ENCODE results near the gene PPP4R3A.

PPP4R3A gene

DNA sequence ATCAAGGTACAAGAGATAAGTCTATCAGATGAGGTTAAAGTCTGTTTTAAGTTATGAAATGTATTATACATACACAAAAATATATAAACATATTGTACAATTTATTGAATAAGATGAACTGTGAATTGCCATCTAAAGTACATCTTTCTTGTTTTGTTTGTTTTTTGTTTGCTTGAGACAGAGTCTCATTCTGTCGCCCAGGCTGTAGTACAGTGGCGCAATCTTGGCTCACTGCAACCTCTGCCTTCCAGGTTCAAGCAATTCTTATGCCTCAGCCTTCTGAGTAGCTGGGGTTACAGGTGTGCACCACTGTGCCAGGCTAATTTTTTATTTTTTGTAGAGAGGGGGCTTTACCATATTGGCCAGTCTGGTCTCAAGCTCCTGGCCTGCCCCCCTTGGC is 10.0 kb upstream of the PPP4R3A start:
- no peaks in the 10 kb centered on the region for H3K4me1 ChIP-seq (ENCODE audit: control insufficient read depth, insufficient read depth, low read length)
- H3K27me3 ChIP-seq (ENCODE audit: control insufficient read depth, insufficient read depth, low read length) = peaks cover 6% of the 10 kb centered on the region
- no peak overlapping the region for H3K9ac ChIP-seq (ENCODE audit: low read depth, low read length)
- no peaks in the 10 kb centered on the region for H3K36me3 ChIP-seq (ENCODE audit: insufficient read depth, low read length)
- no peaks in the 10 kb centered on the region for H3K9me3 ChIP-seq (replicated peaks; ENCODE audit: low read length)
- H3K4me3 ChIP-seq (ENCODE audit: low read length) = no peak overlapping the region
- H3K4me2 ChIP-seq (ENCODE audit: low read length) = no peak overlapping the region

DNA sequence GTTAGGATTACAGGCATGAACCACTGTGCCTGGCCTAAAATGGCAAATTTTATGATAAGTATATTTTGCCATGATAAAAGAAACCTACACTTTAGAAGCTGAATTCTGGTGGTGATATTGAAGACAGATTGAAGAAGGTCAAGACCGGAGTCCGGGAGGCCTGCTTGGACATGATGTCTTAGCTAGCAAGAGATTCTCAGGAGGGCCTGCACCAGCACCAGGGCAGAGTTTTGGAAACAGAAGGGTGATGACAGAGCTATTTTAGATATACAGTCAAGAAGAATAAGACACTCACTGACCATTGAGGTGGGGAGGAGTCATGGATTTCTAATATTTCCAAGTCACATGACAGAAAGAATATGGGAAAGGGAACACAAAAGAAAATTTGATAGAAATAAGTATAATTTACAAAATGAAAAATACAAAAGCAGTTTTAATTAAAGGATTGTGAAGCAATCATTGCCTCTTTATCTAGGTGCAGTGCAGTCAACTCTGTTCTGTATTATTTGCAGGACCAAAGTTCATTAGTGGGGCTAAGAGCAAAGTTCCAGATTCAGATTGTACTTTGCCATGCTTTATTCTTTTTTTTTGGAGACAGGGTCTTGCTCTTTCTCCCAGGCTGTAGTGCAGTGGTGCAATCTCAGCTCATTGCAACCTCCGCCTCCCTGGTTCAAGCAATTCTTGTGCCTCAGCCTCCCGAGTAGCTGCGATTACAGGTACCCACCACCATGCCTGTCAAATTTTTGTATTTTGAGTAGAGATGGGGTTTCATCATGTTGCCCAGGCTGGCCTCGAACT is 9.3 kb upstream of the PPP4R3A start:
- Histone ChIP-seq H3K27me3 (ENCODE audit: control insufficient read depth, insufficient read depth, low read length) (peaks cover 6% of the 10 kb centered on the region), H3K36me3 (ENCODE audit: insufficient read depth, low read length) (no peaks in the 10 kb centered on the region), H3K9ac (ENCODE audit: low read depth, low read length) (no peak overlapping the region), H3K4me1 (ENCODE audit: control insufficient read depth, insufficient read depth, low read length) (no peaks in the 10 kb centered on the region), H3K9me3 (replicated peaks; ENCODE audit: low read length) (no peaks in the 10 kb centered on the region), H3K4me3 (ENCODE audit: low read length) (no peak overlapping the region), H3K4me2 (ENCODE audit: low read length) (no peak overlapping the region)

DNA sequence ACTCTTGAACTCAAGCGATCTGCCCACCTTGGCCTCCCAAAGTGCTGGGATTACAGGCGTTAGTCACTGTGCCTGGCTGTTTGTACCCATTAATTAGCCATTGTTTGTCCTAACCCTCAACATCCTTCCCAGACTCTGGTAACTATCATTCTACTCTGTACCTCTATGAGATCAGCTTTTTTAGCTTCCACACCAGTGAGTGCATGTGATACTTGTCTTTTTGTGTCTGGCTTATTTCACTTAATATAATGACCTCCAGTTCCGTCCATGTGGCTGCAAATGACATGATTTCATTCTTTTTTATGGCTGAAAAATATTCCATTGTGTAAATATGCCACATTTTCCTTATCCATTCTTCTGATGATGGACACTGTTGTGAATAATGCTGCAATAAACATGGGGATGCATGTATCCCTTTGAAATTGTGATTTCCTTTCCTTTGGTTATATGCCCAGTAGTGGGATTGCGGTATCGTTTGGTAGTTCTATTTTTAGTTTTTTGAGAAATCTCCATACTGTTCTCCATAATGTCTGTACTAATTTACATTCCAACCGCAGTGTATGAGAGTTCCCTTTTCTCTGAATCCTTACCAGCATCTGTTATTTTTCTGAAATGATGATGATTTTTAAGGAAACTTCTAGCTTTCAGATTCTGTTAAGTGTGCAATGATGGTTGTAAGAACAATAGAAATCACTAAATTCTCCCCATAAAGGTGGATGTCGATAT is 6.7 kb upstream of the PPP4R3A start:
- Histone ChIP-seq H3K4me2 (ENCODE audit: low read length) (no peak overlapping the region), H3K4me1 (ENCODE audit: control insufficient read depth, insufficient read depth, low read length) (no peaks in the 10 kb centered on the region), H3K4me3 (ENCODE audit: low read length) (no peak overlapping the region), H3K9me3 (replicated peaks; ENCODE audit: low read length) (no peaks in the 10 kb centered on the region), H3K36me3 (ENCODE audit: insufficient read depth, low read length) (no peaks in the 10 kb centered on the region), H3K9ac (ENCODE audit: low read depth, low read length) (no peak overlapping the region), H3K27me3 (ENCODE audit: control insufficient read depth, insufficient read depth, low read length) (peaks cover 9% of the 10 kb centered on the region)

DNA sequence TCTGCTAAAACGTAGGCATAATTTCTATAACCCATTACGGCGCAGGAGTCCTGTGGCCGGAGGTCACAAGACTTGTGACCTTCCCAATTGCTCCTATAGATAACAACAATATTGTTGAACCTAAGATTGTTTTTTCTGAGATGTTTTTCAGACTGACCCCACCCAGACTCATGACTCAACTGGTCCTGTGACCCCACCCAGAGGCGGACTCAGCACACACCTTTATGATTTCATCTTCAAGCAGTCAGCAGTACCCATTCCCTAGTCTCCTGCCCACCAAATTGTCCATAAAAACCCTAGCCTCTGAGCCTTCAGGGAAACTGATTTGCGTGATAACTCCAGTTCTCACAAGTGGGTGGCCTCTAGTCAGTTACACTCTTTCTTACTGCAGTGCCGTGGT is 5.9 kb upstream of the PPP4R3A start:
- no peaks in the 10 kb centered on the region for H3K36me3 ChIP-seq (ENCODE audit: insufficient read depth, low read length)
- H3K4me3 ChIP-seq (ENCODE audit: low read length) = no peak overlapping the region
- no peaks in the 10 kb centered on the region for H3K4me1 ChIP-seq (ENCODE audit: control insufficient read depth, insufficient read depth, low read length)
- H3K9me3 ChIP-seq (replicated peaks; ENCODE audit: low read length) = no peaks in the 10 kb centered on the region
- H3K9ac ChIP-seq (ENCODE audit: low read depth, low read length) = no peak overlapping the region
- H3K4me2 ChIP-seq (ENCODE audit: low read length) = no peak overlapping the region
- peaks cover 9% of the 10 kb centered on the region for H3K27me3 ChIP-seq (ENCODE audit: control insufficient read depth, insufficient read depth, low read length)

DNA sequence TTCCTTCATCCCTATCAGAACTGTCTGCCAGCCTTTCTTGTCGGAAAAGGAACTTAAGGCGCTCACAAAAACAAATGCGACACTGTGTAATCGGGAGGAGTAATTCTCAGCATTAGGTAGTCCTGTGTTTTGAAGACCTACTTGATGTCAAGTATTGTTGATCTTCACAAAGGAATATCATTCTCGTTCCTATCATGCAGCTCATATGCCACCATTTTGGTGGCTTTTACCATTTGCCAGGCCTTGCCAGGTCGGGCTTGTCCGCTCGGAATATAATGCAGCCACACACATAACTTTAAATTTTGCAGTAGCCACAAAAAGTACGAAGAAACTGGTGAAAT is 903 bp upstream of the PPP4R3A start:
- Histone ChIP-seq H3K4me1 (ENCODE audit: control insufficient read depth, insufficient read depth, low read length) (no peaks in the 10 kb centered on the region), H3K4me2 (ENCODE audit: low read length) (peak overlapping the region; percentile 84), H3K4me3 (ENCODE audit: low read length) (peak overlapping the region; percentile 87), H3K9me3 (replicated peaks; ENCODE audit: low read length) (no peaks in the 10 kb centered on the region), H3K9ac (ENCODE audit: low read depth, low read length) (peak overlapping the region; percentile 98), H3K36me3 (ENCODE audit: insufficient read depth, low read length) (peaks cover 5% of the 10 kb centered on the region), H3K27me3 (ENCODE audit: control insufficient read depth, insufficient read depth, low read length) (peaks cover 3% of the 10 kb centered on the region)

DNA sequence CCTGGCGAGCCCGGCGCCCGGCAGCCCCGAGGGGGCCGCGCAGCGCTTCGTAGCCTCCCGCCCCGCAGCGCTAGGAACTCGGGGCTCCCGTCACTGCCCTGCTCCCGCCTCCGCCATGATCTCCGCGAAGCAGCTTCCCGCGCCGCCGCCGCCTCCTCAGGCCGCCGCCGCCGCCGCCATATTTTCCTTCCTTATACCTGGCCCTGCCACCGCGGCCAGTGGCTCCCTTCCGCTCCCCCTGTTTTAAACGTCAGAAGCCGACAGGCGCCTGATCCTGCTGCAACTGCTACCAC is 286 bp downstream of the PPP4R3A start:
- Histone ChIP-seq H3K36me3 (ENCODE audit: insufficient read depth, low read length) (peaks cover 8% of the 10 kb centered on the region), H3K4me2 (ENCODE audit: low read length) (peak overlapping the region; percentile 84), H3K4me1 (ENCODE audit: control insufficient read depth, insufficient read depth, low read length) (no peaks in the 10 kb centered on the region), H3K9me3 (replicated peaks; ENCODE audit: low read length) (no peaks in the 10 kb centered on the region), H3K27me3 (ENCODE audit: control insufficient read depth, insufficient read depth, low read length) (peaks cover 3% of the 10 kb centered on the region), H3K9ac (ENCODE audit: low read depth, low read length) (peak overlapping the region; percentile 98), H3K4me3 (ENCODE audit: low read length) (peak overlapping the region; percentile 87)

DNA sequence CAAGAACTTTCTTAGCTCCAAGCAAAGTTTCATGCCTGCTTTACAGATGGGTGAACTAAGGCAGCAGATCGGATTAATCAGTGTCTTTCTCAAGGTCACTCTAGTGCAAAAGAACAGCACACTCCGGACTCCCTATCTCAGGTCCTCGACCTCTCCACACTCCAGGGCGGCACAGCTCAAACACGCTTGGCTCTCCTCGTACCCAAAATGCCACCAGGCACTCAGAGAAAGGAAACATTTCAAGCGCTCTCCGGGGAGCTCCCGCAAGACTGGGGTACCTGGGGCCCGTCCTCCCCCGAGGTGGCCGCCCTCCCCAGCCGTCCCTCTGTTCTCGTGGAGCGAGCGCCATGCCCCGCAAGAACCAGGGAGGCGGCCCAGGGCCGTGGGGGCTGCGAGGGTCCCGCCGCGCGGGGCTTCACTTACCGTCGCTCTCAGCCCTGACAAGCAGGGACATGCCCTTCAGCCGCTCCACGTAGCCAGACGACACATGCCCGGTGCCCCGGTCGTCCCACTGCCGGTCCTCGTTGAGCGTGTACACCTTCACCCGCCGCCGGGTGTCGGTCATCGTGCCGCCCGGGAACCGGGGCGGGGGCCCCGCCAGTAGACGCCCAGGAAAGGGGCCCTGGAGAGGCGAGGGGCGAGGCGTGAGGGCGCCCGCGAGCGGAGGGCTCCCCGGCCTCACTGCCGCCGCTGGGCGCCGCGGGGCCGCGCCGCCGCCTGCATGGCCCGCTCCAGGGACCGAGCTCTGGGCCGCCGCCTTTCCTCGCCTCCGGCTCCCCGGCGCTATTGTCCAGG is 830 bp downstream of the PPP4R3A start:
- Histone ChIP-seq H3K4me3 (ENCODE audit: low read length) (peak overlapping the region; percentile 87), H3K9me3 (replicated peaks; ENCODE audit: low read length) (no peaks in the 10 kb centered on the region), H3K4me1 (ENCODE audit: control insufficient read depth, insufficient read depth, low read length) (no peaks in the 10 kb centered on the region), H3K27me3 (ENCODE audit: control insufficient read depth, insufficient read depth, low read length) (peaks cover 2% of the 10 kb centered on the region), H3K9ac (ENCODE audit: low read depth, low read length) (peak overlapping the region; percentile 98), H3K36me3 (ENCODE audit: insufficient read depth, low read length) (peaks cover 12% of the 10 kb centered on the region), H3K4me2 (ENCODE audit: low read length) (peak overlapping the region; percentile 84)

DNA sequence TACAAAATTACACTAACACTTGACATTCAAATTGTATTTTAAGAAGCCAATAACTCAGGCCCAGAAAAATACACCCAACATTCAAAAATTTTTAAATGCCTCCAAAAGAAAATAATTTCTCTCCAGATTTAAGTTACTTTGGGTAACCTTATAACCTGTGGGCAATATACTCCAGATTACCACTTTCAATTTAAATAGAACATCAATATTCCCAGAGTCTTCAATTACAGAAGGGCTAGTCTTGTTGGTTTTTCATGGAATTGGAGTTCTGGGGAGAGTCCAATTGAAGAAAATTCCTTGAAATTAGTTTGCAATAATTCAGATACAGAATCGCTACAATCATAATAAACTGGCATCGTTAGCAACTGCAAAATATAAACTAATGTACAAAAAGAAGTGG is 2.0 kb downstream of the PPP4R3A start:
- H3K4me1 ChIP-seq (ENCODE audit: control insufficient read depth, insufficient read depth, low read length) = no peaks in the 10 kb centered on the region
- peak overlapping the region; percentile 98 for H3K9ac ChIP-seq (ENCODE audit: low read depth, low read length)
- H3K36me3 ChIP-seq (ENCODE audit: insufficient read depth, low read length) = peaks cover 12% of the 10 kb centered on the region
- peak overlapping the region; percentile 87 for H3K4me3 ChIP-seq (ENCODE audit: low read length)
- H3K9me3 ChIP-seq (replicated peaks; ENCODE audit: low read length) = no peaks in the 10 kb centered on the region
- peak overlapping the region; percentile 84 for H3K4me2 ChIP-seq (ENCODE audit: low read length)
- H3K27me3 ChIP-seq (ENCODE audit: control insufficient read depth, insufficient read depth, low read length) = no peaks in the 10 kb centered on the region

DNA sequence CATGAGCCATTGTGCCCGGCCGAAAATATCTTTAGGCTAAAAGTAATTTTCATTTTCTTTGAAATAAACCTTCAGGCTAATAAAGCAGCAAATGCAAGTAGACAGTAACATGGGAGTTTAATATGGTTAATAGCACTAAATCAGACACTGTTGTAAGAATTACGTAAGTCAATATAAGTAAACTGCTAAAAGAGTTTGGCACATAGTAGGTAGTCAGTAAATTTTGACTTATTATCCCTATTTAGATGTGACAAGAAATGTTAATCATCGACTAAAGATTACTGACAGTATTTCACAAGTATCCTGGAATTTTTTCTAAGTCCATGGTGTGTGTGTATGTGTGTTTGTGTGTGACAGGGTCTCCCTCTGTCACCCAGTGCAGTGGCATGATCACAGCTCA is 3.9 kb downstream of the PPP4R3A start:
- Histone ChIP-seq H3K27me3 (ENCODE audit: control insufficient read depth, insufficient read depth, low read length) (no peaks in the 10 kb centered on the region), H3K9ac (ENCODE audit: low read depth, low read length) (no peak overlapping the region), H3K9me3 (replicated peaks; ENCODE audit: low read length) (no peaks in the 10 kb centered on the region), H3K4me1 (ENCODE audit: control insufficient read depth, insufficient read depth, low read length) (no peaks in the 10 kb centered on the region), H3K36me3 (ENCODE audit: insufficient read depth, low read length) (peaks cover 12% of the 10 kb centered on the region), H3K4me2 (ENCODE audit: low read length) (peak overlapping the region; percentile 14), H3K4me3 (ENCODE audit: low read length) (no peak overlapping the region)

DNA sequence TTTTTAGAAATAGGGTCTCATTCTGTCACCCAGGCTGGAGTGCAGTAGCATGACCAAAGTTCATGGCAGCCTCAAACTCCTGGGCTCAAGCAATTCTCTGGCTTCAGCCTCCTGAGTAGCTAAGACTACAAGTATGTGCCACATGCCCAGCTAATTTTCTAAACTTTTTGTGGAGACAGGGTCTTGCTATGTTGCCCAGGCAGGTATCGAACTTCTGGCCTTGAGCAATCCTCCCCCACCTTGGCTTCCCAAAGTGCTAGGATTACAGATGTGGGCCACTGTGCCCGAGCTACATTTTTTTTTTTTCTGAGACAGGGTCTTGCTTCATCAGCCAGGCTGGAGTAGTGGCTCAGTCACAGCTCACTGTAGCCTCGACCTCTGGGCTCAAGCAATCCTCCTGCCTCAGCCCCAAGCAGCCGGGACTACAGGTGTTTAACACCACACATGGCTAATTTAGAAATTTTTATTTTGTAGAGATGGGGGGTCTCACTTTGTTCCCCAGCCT is 7.1 kb downstream of the PPP4R3A start:
- H3K9me3 ChIP-seq (replicated peaks; ENCODE audit: low read length) = no peaks in the 10 kb centered on the region
- no peaks in the 10 kb centered on the region for H3K27me3 ChIP-seq (ENCODE audit: control insufficient read depth, insufficient read depth, low read length)
- H3K9ac ChIP-seq (ENCODE audit: low read depth, low read length) = no peak overlapping the region
- peaks cover 10% of the 10 kb centered on the region for H3K36me3 ChIP-seq (ENCODE audit: insufficient read depth, low read length)
- H3K4me1 ChIP-seq (ENCODE audit: control insufficient read depth, insufficient read depth, low read length) = no peaks in the 10 kb centered on the region
- no peak overlapping the region for H3K4me3 ChIP-seq (ENCODE audit: low read length)
- no peak overlapping the region for H3K4me2 ChIP-seq (ENCODE audit: low read length)

Measured in skeletal muscle satellite cell (primary cell).